GM18505 (cell line): Measurements from ENCODE around the gene DLG2.

ENCODE experiments used
- ATAC-seq: cut with Tn5 transposase; IDR thresholded peaks from one replicate; pipeline ENCODE4 v1.9.1; 2021; ENCODE audit not compliant: unreplicated experiment
- POLR2A ChIP-seq: IDR thresholded peaks from 4 replicates; pipeline ENCODE4 v1.6.1; 2011; ENCODE audit warnings: borderline replicate concordance; ENCODE audit not compliant: insufficient read depth, insufficient read length; ENCODE audit errors: extremely low read depth

DLG2 gene

DNA sequence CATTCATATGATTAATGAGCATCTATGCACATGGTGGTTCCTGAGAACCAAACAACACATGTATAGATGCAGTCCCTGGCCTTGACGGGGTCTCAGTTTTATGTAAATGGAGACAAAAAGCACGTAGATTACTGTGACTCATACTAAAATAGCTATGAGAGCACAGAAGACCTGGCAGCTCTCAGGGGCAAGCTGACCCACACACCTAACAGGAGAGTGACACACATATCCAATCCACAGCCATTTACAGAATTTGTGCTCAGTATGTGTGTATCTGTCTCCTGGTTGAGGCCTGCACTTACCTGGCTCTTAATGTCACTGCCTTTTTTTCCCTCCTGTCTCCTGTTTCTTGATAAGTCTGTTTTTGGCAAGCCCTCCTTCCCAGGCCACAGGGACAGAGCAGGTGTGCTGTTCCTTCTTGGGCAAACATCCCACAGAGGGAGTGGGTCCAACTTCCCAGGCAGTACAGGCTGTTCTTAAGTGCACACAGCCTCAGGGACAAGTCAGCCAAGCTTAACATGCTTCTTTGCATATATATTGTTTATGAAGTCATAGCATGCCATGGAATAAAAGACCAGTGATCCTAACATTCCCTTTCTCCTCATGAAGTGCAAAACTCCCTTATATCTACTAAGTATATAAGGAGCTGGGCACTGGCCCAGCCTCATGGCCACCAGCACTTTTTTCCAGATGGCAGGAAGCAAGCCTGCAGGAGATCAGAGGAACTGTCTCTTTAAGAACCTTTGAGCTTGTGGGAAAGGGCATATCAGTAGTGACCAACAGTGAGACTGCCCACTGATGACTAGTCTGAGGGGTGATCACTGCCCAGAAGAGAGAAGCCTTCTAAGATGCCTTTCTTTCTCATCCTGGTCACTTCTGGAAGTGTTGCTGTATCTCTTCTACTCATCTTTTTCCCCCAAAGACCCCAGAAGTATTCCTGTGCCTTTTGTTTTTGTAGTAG lies 2216.3 kb downstream of the DLG2 start:
- ATAC-seq, result no peak

DNA sequence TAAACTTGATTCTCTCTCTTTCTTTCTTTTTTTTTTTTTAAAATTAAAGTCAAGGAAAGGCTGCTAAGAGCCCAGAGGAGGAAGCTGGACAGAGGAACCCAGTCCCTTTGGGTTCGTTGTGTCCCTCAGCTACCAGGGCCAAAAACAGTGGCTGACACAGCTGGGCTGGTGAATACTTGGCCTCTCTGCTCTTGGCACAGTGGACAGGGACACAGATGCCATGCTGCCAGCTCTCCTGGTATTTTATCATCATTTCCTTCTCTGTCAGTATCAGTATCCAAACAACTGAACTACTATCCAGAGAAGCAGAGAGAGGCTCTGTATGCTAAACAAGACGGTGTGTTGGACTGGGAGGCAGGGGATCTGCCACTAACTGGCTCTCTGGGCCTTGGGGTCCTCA lies 2217.3 kb downstream of the DLG2 start:
- no peak for ATAC-seq

More for the DNA sequence above, 2216.3 kb downstream of the DLG2 start:
- no peak for TF ChIP-seq POLR2A

DNA sequence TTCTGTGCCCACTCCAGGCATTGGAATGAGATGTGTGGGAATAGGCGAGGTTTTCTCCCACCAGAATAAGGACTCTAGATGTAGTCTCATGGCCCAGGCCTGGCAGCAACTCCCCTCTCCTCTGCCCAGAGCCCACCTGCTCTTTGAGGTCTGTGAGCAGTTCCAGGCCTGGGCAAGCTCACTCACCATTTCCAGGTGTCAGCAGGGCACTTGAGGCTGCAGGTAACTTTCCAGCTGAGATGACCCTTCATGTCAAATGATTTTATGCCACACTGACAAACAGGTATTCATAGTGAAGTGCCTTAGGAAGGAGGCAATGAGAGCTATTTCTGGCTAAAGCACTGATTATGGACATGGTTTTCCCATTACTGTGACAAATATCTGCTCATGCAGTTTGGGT lies 2217.7 kb downstream of the DLG2 start:
- TF ChIP-seq POLR2A, result no peak
- no peak for ATAC-seq

More for the DNA sequence above, 2217.3 kb downstream of the DLG2 start:
- TF ChIP-seq POLR2A, result no peak

DNA sequence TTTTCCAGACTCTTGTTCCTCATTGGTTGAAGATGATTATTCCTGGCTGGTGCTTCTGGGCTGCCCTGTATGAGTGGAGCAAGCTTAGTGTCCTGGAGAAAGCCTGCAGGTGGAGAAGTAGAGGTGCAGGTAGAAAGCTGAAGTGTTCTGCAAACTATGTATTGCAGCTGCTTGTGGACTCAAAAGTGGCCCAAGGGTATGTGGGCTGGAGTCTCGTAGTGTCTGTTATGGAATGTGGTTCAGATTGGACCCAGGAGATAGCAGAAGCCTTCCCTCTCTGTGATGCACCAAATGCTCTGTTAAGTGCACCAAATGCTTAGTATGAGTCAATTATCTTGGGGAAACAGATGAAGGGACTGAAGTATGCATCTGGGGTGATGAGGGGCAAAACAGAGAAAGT lies 2218.2 kb downstream of the DLG2 start:
- ATAC-seq, result no peak
- no peak for TF ChIP-seq POLR2A
